Liver (tissue), 2 donors: ENCODE measurements around the gene TNFRSF8.

Source experiments
- CTCF ChIP-seq: fragments of 150-350 bp; IDR thresholded peaks from 2 replicates; pipeline ENCODE4 v1.5.1; 2017; ENCODE audit warnings: improper control_type of control experiment, low read depth, low read length; ENCODE audit not compliant: missing input control
- MAX ChIP-seq: IDR thresholded peaks from 2 replicates; pipeline ENCODE4 v1.6.1; 2016; ENCODE audit warnings: antibody characterized with exemption
- ZBTB33 ChIP-seq: IDR thresholded peaks from 2 replicates; pipeline ENCODE4 v1.6.1; 2016; ENCODE audit warnings: antibody characterized with exemption
- donor health status: healthy.

- TF ChIP-seq CTCF (no peak), MAX (no peak), ZBTB33 (no peak)
Measured at GRCh38 chr1:12161324-12161661, 98.2 kb downstream of the TNFRSF8 start.
